Glutamatergic neuron (in vitro differentiated cells): ENCODE data around the gene KRTAP3-2. TPM values are rescaled to one million over a fixed set of nuclear protein-coding genes. Genes with fewer than 3 reads are reported as not detected.
A peak's percentile ranks its signal among the peaks of the same experiment; 100 is the strongest.
"Not testable (repeated sequence)": the region's sequence is repeated elsewhere in the genome, so short reads cannot be mapped to it uniquely, and the experiment has no call there.

Experiments
- DNase-seq: peaks from one replicate; pipeline ENCODE4 v3.0.0; 2022
- H3K27ac Mint-ChIP-seq: one replicate; pipeline ENCODE4 v1.8.0; 2020; ENCODE audit warnings: mild to moderate bottlenecking, mixed read lengths, inconsistent platforms; ENCODE audit not compliant: unreplicated experiment
- H3K27me3 Mint-ChIP-seq: one replicate; pipeline ENCODE4 v1.8.0; 2020; ENCODE audit warnings: mild to moderate bottlenecking, moderate library complexity, mixed read lengths, inconsistent platforms; ENCODE audit not compliant: unreplicated experiment
- H3K36me3 Mint-ChIP-seq: one replicate; pipeline ENCODE4 v1.8.0; 2020; ENCODE audit warnings: mild to moderate bottlenecking, mixed read lengths, inconsistent platforms; ENCODE audit not compliant: unreplicated experiment
- H3K4me1 Mint-ChIP-seq: one replicate; pipeline ENCODE4 v1.8.0; 2020; ENCODE audit warnings: mild to moderate bottlenecking, low read depth, mixed read lengths, inconsistent platforms; ENCODE audit not compliant: unreplicated experiment
- H3K4me3 Mint-ChIP-seq: one replicate; pipeline ENCODE4 v1.8.0; 2020; ENCODE audit warnings: mild to moderate bottlenecking, mixed read lengths, inconsistent platforms; ENCODE audit not compliant: unreplicated experiment
- H3K9me3 Mint-ChIP-seq: one replicate; pipeline ENCODE4 v1.8.0; 2020; ENCODE audit warnings: mild to moderate bottlenecking, moderate library complexity, mixed read lengths, inconsistent platforms; ENCODE audit not compliant: unreplicated experiment
- long read RNA-seq: library from polyadenylated mRNA; unstranded; transcript quantifications from one replicate; pipeline ENCODE4 v2.0.0, GENCODE V29; 2020; ENCODE audit not compliant: unreplicated experiment
- total RNA-seq: library from RNA; stranded (reverse); fragmentation: NEBNext Ultra II Directional; extraction: Animal tissue kit (Norgen Biotek cat#: 25700); gene quantifications from one replicate; pipeline ENCODE4 v1.2.1, GENCODE V29; 2021; ENCODE audit not compliant: unreplicated experiment
- TF ChIP-seq, protein P1 (sequence below): fragments of 200-600 bp; sonication (generic); IDR thresholded peaks from one replicate; pipeline ENCODE4 v1.5.0; 2021; ENCODE audit not compliant: partially characterized antibody, unreplicated experiment

Gene KRTAP3-2
- not detected for total RNA-seq
- long read RNA-seq = 0 reads

DNA sequence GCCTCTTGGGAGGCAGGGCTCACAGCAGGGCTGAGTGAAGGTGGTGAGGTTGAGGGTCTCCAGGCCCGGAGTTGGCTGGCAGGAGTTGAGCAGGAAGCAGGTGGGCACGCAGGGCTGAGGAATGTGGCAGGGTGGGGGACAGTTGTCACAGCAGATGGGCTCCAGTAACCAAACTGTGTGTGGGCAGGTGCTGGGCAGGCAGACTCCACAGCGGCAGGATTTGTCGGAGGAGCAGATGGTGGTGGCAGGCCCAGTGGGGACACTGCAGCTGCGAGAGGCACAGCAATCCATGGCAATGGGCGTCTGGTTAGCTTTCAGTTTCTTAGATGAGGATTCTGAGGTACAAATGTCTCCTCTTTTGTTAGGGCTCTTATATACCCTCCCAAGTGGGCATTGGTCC lies at the start of gene KRTAP3-2:
TSS of gene KRTAP3-2 (minus strand) at position 344 of the 400 bp plus-strand sequence. CDS start at position 291, 53 bp downstream.
- H3K27ac Mint-ChIP-seq = peak within 1 kb of the TSS; percentile 86
- H3K4me3 Mint-ChIP-seq = peak within 1 kb of the TSS; percentile 62
- not testable (repeated sequence) for H3K9me3 Mint-ChIP-seq, H3K36me3 Mint-ChIP-seq, H3K27me3 Mint-ChIP-seq
- H3K4me1 Mint-ChIP-seq = peaks cover 16% of the 10 kb centered on the region
- peak; percentile 43 for DNase-seq

DNA sequence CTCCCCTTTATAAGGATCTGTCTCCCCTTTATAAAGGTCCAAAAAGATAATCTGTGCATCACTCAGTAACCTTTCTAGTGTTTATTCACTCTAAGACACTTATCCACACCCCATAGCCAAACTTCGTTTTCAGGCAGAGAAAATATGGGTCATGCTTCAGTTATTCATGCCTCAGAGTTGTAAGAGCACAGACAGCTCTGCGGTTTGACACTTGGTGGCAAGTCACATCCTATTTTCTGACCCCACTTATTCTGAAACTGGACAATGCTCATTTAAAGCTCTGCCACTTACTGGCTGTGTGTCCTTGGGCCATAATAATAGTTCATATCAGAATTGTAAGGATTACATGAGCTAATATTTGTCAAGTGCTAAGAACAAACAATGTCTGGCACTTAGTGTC lies 49.4 kb upstream of the KRTAP3-2 start:
- Mint-ChIP-seq H3K27me3 (peaks cover 4% of the 10 kb centered on the region), H3K9me3 (peaks cover 2% of the 10 kb centered on the region), H3K36me3 (no peaks in the 10 kb centered on the region), H3K4me3 (no peak overlapping the region), H3K27ac (no peak overlapping the region), H3K4me1 (no peaks in the 10 kb centered on the region)
- no peak for DNase-seq
- TF ChIP-seq, protein P1, sequence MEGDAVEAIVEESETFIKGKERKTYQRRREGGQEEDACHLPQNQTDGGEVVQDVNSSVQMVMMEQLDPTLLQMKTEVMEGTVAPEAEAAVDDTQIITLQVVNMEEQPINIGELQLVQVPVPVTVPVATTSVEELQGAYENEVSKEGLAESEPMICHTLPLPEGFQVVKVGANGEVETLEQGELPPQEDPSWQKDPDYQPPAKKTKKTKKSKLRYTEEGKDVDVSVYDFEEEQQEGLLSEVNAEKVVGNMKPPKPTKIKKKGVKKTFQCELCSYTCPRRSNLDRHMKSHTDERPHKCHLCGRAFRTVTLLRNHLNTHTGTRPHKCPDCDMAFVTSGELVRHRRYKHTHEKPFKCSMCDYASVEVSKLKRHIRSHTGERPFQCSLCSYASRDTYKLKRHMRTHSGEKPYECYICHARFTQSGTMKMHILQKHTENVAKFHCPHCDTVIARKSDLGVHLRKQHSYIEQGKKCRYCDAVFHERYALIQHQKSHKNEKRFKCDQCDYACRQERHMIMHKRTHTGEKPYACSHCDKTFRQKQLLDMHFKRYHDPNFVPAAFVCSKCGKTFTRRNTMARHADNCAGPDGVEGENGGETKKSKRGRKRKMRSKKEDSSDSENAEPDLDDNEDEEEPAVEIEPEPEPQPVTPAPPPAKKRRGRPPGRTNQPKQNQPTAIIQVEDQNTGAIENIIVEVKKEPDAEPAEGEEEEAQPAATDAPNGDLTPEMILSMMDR = no peak

DNA sequence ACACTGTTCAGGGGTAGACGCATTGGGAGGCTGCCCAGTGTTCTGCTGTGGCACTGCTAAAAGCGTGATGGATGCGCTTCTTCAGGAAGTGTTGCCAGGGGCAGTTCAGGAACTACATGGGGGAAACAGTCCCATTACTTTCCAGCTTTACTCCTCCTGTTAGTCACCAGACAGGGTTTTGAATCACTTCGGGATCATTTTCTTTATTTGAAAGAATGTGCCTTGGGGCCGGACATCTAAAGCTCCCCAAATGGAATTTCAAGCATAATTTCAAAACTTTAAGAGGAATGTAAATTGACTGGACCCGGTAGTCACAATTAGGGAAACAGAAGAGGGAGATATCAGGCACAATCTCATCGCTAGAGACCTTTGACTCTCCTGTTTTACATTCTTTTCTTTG lies 48.7 kb upstream of the KRTAP3-2 start:
- Mint-ChIP-seq H3K27me3 (peaks cover 4% of the 10 kb centered on the region), H3K27ac (no peak overlapping the region), H3K9me3 (peaks cover 3% of the 10 kb centered on the region), H3K4me1 (no peaks in the 10 kb centered on the region), H3K4me3 (no peak overlapping the region), H3K36me3 (no peaks in the 10 kb centered on the region)
- no peak for DNase-seq
- TF ChIP-seq, protein P1 = no peak

DNA sequence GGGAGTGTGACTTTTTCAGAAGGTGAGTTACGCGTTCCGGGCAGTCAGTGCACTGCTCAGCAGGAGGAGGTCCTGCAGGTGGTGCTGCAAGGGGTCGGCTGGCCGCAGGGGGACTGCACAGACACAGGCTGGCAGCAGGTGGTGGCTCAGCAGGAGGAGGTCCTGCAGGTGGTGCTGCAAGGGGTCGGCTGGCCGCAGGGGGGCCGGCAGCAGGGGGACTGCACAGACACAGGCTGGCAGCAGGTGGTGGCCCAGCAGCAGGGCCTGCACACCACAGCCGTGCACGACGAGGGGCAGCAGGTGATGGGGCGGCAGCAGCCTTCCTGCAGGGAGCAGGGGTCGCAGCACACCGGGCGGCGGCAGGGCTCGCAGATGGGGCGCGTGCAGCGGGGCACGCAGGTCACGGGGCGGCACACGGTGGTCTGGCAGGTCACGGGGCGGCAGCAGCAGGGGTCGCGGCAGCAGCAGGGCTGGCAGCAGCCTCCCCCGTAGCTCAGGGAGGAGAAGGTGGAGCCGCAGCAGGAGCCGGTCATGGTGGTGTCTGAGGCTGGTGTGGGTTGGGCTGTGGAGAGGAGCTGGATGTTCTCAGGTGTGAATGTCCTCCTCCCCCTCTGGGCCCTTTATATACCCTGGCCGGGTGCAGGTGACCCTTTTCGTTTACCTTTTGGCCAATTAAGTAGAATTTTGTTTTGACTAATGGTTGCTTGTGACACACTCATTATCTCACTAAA lies 47.2 kb upstream of the KRTAP3-2 start, which contains the start of gene KRTAP2-1:
TSS of gene KRTAP2-1 (minus strand) at position 582 of the 731 bp plus-strand sequence. CDS start at position 533, 49 bp downstream.
- H3K9me3 Mint-ChIP-seq, H3K4me1 Mint-ChIP-seq, H3K36me3 Mint-ChIP-seq, H3K4me3 Mint-ChIP-seq, DNase-seq, H3K27me3 Mint-ChIP-seq, H3K27ac Mint-ChIP-seq: not testable (repeated sequence)

DNA sequence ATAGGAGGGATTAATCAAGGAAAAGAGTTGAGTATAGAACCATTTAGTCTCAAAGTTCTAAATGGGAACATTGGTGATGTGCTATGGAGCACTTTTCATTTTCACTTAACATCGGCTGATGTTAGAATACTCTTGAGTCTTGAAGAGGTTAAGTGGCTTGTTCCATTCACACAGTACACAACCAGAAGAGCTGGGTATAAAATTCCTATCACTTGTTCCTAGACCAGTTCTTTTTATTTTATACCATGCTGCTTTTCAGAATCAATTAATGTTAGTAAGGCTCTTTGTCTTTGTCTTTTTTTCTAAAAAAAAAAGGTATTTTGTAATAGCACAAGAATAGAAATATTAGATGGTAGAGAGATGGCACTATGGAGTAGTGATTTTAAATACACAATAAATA lies 43.2 kb upstream of the KRTAP3-2 start:
- Mint-ChIP-seq H3K27me3 (peaks cover 2% of the 10 kb centered on the region), H3K36me3 (no peaks in the 10 kb centered on the region), H3K4me1 (peaks cover 3% of the 10 kb centered on the region), H3K4me3 (no peak overlapping the region), H3K9me3 (peaks cover 7% of the 10 kb centered on the region), H3K27ac (no peak overlapping the region)
- no peak for DNase-seq
- TF ChIP-seq, protein P1 = no peak

DNA sequence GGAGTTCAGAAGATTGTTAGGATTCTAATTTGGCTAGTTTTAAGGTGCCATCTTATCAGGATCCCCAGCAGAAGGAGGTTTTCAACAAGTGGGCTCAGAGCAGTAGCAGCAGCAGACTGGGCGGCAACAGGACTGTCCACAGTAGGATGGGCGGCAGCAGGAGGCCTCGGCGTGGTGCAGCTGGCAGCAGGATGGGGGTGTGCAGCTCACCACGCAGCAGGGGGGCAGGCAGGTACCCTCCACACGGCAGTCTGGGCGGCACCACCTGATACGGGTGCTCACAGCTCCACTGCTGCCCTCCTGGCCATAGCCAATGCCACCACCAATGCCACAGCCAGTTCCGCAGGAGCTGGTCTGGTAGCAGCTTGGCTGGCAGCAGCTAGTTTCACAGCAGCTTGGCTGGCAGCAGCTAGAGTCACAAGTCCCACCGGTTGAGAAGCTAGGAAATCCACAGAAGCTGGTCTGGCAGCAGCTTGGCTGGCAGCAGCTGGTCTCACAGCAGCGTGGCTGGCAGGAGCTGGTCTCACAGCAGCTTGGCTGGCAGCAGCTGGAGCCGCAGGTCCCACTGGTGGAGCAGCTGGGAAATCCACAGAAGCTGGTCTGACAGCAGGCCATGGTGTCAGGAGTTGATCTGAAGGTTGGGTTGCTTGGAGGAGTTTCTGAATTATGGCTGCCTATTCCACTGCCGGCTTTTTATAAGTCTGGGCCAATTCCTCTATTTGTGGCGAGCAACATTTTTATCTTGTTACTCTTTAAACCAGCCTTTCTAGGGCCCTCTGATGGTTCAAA lies 41.3 kb upstream of the KRTAP3-2 start, which contains the start of gene KRTAP1-1:
TSS of gene KRTAP1-1 (minus strand) at position 668 of the 789 bp plus-strand sequence. CDS start at position 615, 53 bp downstream.
- not testable (repeated sequence) for H3K4me3 Mint-ChIP-seq, H3K36me3 Mint-ChIP-seq, H3K4me1 Mint-ChIP-seq, H3K9me3 Mint-ChIP-seq, H3K27ac Mint-ChIP-seq, H3K27me3 Mint-ChIP-seq
- peak; percentile 44 for DNase-seq
